ENCODE results near the gene ABHD18. TPM values are rescaled to one million over a fixed set of nuclear protein-coding genes. Genes with fewer than 3 reads are reported as not detected.
"Not testable (repeated sequence)": the region's sequence is repeated elsewhere in the genome, so short reads cannot be mapped to it uniquely, and the experiment has no call there.

ABHD18 gene
- 1 to 10 TPM; 6.5 to 10.0 (median 8.4) TPM for total RNA-seq

GRCh38 chr4:127965062-127965802 is at the start of gene ABHD18, which contains the start of gene MFSD8:
Gene ABHD18 (plus strand): TSS chr4:127965406. CDS start chr4:127982956, 17,550 bp downstream.
Gene MFSD8 (minus strand): TSS chr4:127965173. CDS start chr4:127965133, 40 bp downstream.
- peak; percentile 99 for ATAC-seq

GRCh38 chr4:127916512-127916911 is 48.7 kb upstream of the ABHD18 start:
- Histone ChIP-seq H3K9me3 (no peaks in the 10 kb centered on the region), H3K4me3 (no peak overlapping the region), H3K27me3 (no peaks in the 10 kb centered on the region), H3K4me1 (no peaks in the 10 kb centered on the region), H3K27ac (no peak overlapping the region), H3K36me3 (peaks cover 0 to 59% of the 10 kb centered on the region in 2 donors)
- 89 to 91% methylated on average over 3 of the region's 3 CpGs for WGBS, 2 donors (ENCODE audit: low coverage in 1 of 2)
- TF ChIP-seq CTCF (IDR thresholded peaks at IDR 0.05) (no peak), EP300 (IDR thresholded peaks at IDR 0.05) (no peak), POLR2A (IDR thresholded peaks at IDR 0.05) (no peak), POLR2AphosphoS5 (IDR thresholded peaks at IDR 0.05) (no peak)
- no peak for ATAC-seq

More at GRCh38 chr4:127965062-127965802, at the start of gene ABHD18, which contains the start of gene MFSD8:
- peak within 1 kb of the TSS; percentile 45 to 81 for H3K4me3 ChIP-seq
- no peaks in the 10 kb centered on the region for H3K9me3 ChIP-seq
- no peaks in the 10 kb centered on the region for H3K27me3 ChIP-seq
- no peak for TF ChIP-seq EP300 (IDR thresholded peaks at IDR 0.05)
- peak in 3 of 4 experiments; percentile 58 to 63 (median 62) for TF ChIP-seq CTCF (IDR thresholded peaks at IDR 0.05)
- peak; percentile 82 for TF ChIP-seq POLR2AphosphoS5 (IDR thresholded peaks at IDR 0.05)
- peak; percentile 41 to 57 for TF ChIP-seq POLR2A (IDR thresholded peaks at IDR 0.05)
- peak within 1 kb of the TSS; percentile 87 to 97 (median 94) for H3K27ac ChIP-seq
- H3K4me1 ChIP-seq = peaks cover 0 to 57% (median 0%) of the 10 kb centered on the region in 3 donors
- H3K36me3 ChIP-seq = no peaks in the 10 kb centered on the region
- no CpG with 5 or more reads among the region's 69 CpGs for WGBS, 2 donors (ENCODE audit: low coverage in 1 of 2)

GRCh38 chr4:127917151-127917550 is 48.1 kb upstream of the ABHD18 start:
- H3K9me3 ChIP-seq = no peaks in the 10 kb centered on the region
- no peaks in the 10 kb centered on the region for H3K27me3 ChIP-seq
- no peak overlapping the region for H3K27ac ChIP-seq
- H3K4me1 ChIP-seq = no peaks in the 10 kb centered on the region
- peaks cover 0 to 65% of the 10 kb centered on the region in 2 donors for H3K36me3 ChIP-seq
- no peak for ATAC-seq
- TF ChIP-seq CTCF (IDR thresholded peaks at IDR 0.05) = no peak
- TF ChIP-seq POLR2AphosphoS5 (IDR thresholded peaks at IDR 0.05) = no peak
- TF ChIP-seq POLR2A (IDR thresholded peaks at IDR 0.05) = no peak
- no peak for TF ChIP-seq EP300 (IDR thresholded peaks at IDR 0.05)
- H3K4me3 ChIP-seq = no peak overlapping the region

GRCh38 chr4:127920521-127920920 is 44.7 kb upstream of the ABHD18 start:
- ATAC-seq = no peak
- H3K4me1 ChIP-seq = no peaks in the 10 kb centered on the region
- TF ChIP-seq POLR2AphosphoS5 (IDR thresholded peaks at IDR 0.05) (no peak), EP300 (IDR thresholded peaks at IDR 0.05) (no peak), CTCF (IDR thresholded peaks at IDR 0.05) (no peak), POLR2A (IDR thresholded peaks at IDR 0.05) (no peak)
- H3K9me3 ChIP-seq = no peaks in the 10 kb centered on the region
- H3K27ac ChIP-seq = no peak overlapping the region
- no peaks in the 10 kb centered on the region for H3K27me3 ChIP-seq
- H3K36me3 ChIP-seq = peaks cover 0 to 84% of the 10 kb centered on the region in 2 donors
- H3K4me3 ChIP-seq = no peak overlapping the region
- 76 to 88% methylated on average over 2 to 3 of the region's 3 CpGs for WGBS, 2 donors (ENCODE audit: low coverage in 1 of 2)

GRCh38 chr4:127922226-127922625 is 43.0 kb upstream of the ABHD18 start:
- Histone ChIP-seq H3K9me3 (no peaks in the 10 kb centered on the region), H3K4me1 (no peaks in the 10 kb centered on the region), H3K4me3 (no peak overlapping the region), H3K36me3 (peaks cover 0 to 85% of the 10 kb centered on the region in 2 donors), H3K27me3 (no peaks in the 10 kb centered on the region), H3K27ac (no peak overlapping the region)
- no peak for TF ChIP-seq POLR2AphosphoS5 (IDR thresholded peaks at IDR 0.05)
- TF ChIP-seq EP300 (IDR thresholded peaks at IDR 0.05) = no peak
- no peak for TF ChIP-seq CTCF (IDR thresholded peaks at IDR 0.05)
- TF ChIP-seq POLR2A (IDR thresholded peaks at IDR 0.05) = no peak
- ATAC-seq = no peak
- WGBS, 2 donors (ENCODE audit: low coverage in 1 of 2) = 83 to 100% methylated on average over 2 of the region's 2 CpGs

GRCh38 chr4:127925720-127926119 is 39.5 kb upstream of the ABHD18 start:
- WGBS, 2 donors (ENCODE audit: low coverage in 1 of 2) = 100% methylated on average over 1 to 2 of the region's 2 CpGs
- not testable (repeated sequence) for H3K27ac ChIP-seq, H3K27me3 ChIP-seq, H3K4me1 ChIP-seq, H3K4me3 ChIP-seq, ATAC-seq, H3K9me3 ChIP-seq
- peaks cover 0 to 81% of the 10 kb centered on the region in 2 donors for H3K36me3 ChIP-seq

All from gastroesophageal sphincter (tissue), 4 donors.